ENCODE measurements around the gene CRMP1.
"Not testable (repeated sequence)": the region's sequence is repeated elsewhere in the genome, so short reads cannot be mapped to it uniquely, and the experiment has no call there.

The CRMP1 gene

GRCh38 chr4:5887361-5888221, 5.3 kb downstream of the CRMP1 start:
- DNase-seq = no peak

- DNase-seq = no peak
Measured at GRCh38 chr4:5887011-5887360, 5.9 kb downstream of the CRMP1 start.

- no peak for DNase-seq
Measured at GRCh38 chr4:5885733-5886132, 7.2 kb downstream of the CRMP1 start.

GRCh38 chr4:5884796-5885195, 8.1 kb downstream of the CRMP1 start:
- DNase-seq = no peak

- DNase-seq = no peak
Measured at GRCh38 chr4:5883916-5884315, 9.0 kb downstream of the CRMP1 start.

GRCh38 chr4:5882947-5883346, 9.9 kb downstream of the CRMP1 start:
- DNase-seq = no peak

GRCh38 chr4:5881340-5881739, 11.5 kb downstream of the CRMP1 start:
- DNase-seq = no peak

- no peak for DNase-seq
Measured at GRCh38 chr4:5878359-5878758, 14.5 kb downstream of the CRMP1 start.

- no peak for DNase-seq
Measured at GRCh38 chr4:5877392-5877791, 15.5 kb downstream of the CRMP1 start.

- no peak for DNase-seq
Measured at GRCh38 chr4:5874811-5875449, 18.0 kb downstream of the CRMP1 start.

- no peak for DNase-seq
Measured at GRCh38 chr4:5870701-5871100, 22.2 kb downstream of the CRMP1 start.

- no peak for DNase-seq
Measured at GRCh38 chr4:5869966-5870619, 22.8 kb downstream of the CRMP1 start.

- DNase-seq = no peak
Measured at GRCh38 chr4:5867866-5868265, 25.0 kb downstream of the CRMP1 start.

GRCh38 chr4:5866841-5867813, 25.8 kb downstream of the CRMP1 start:
- DNase-seq = no peak

GRCh38 chr4:5865896-5866599, 26.8 kb downstream of the CRMP1 start:
- no peak for DNase-seq

- no peak for DNase-seq
Measured at GRCh38 chr4:5863461-5864113, 29.3 kb downstream of the CRMP1 start.

GRCh38 chr4:5858020-5858769, 34.7 kb downstream of the CRMP1 start:
- no peak for DNase-seq

- no peak for DNase-seq
Measured at GRCh38 chr4:5857199-5857598, 35.7 kb downstream of the CRMP1 start.

- not testable (repeated sequence) for DNase-seq
Measured at GRCh38 chr4:5856362-5856761, 36.5 kb downstream of the CRMP1 start.

GRCh38 chr4:5854929-5855328, 38.0 kb downstream of the CRMP1 start:
- no peak for DNase-seq

Measured in activated CD4-positive, alpha-beta T cell treated with anti-CD3 and anti-CD28 coated beads for 4 hours (primary cell).